ENCODE data around the gene ATP6V0B. TPM values are rescaled to one million over a fixed set of nuclear protein-coding genes. Genes with fewer than 3 reads are reported as not detected.

The ATP6V0B gene
- polyA plus RNA-seq, 2 of the 4 experiments (the other 2 are of a cell fraction), result 97.0 to 101 TPM

DNA sequence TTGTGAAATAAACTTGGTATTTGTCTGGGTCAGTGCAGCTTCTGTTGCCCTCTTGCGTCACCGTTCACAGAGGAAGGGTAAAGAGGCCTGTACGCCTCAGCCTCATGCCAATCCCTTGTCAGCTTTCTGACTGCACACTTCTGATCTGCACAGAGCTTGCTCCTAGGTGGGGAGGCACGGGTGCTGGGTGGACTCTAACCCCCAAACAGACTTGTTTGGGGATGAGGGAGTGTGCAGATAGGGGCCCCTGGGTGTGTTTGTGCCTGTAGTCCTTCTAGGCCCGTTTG is 3.4 kb downstream of the ATP6V0B start:
- no peak for ATAC-seq
- H3K4me1 ChIP-seq, result peaks cover 37% of the 10 kb centered on the region; the same call in 2 of the 3 replicates
- CTCF ChIA-PET, result interaction anchor here (1.3 to 1.8 kb wide), 5 partner anchors 12 to 215 kb away, joined by 3 to 7 read pairs (median 5); no protein-coding TSS in a partner anchor
- peak overlapping the region; percentile 95 for H3K4me3 ChIP-seq
- peak overlapping the region; percentile 84 to 100; a peak in 5 of 6 replicates for H3K27ac ChIP-seq
- FAIRE-seq, result no peak
- TF ChIP-seq, protein P1, sequence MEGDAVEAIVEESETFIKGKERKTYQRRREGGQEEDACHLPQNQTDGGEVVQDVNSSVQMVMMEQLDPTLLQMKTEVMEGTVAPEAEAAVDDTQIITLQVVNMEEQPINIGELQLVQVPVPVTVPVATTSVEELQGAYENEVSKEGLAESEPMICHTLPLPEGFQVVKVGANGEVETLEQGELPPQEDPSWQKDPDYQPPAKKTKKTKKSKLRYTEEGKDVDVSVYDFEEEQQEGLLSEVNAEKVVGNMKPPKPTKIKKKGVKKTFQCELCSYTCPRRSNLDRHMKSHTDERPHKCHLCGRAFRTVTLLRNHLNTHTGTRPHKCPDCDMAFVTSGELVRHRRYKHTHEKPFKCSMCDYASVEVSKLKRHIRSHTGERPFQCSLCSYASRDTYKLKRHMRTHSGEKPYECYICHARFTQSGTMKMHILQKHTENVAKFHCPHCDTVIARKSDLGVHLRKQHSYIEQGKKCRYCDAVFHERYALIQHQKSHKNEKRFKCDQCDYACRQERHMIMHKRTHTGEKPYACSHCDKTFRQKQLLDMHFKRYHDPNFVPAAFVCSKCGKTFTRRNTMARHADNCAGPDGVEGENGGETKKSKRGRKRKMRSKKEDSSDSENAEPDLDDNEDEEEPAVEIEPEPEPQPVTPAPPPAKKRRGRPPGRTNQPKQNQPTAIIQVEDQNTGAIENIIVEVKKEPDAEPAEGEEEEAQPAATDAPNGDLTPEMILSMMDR (IDR thresholded peaks at IDR 0.05), result no peak
- peak in 1 of 2 experiments; percentile 36; a peak in 1 of 4 replicates for TF ChIP-seq CEBPB (IDR thresholded peaks at IDR 0.05)
- TF ChIP-seq NPAS2 (CRISPR knock-in tag; IDR thresholded peaks at IDR 0.05; ENCODE audit: borderline replicate concordance), result no peak
- H3K9me3 ChIP-seq, result no peaks in the 10 kb centered on the region
- H3K4me2 ChIP-seq, result peak overlapping the region; percentile 91
- DNase-seq (ENCODE audit: low read depth in 1 of 2, low spot score in 1 of 2), result no peak
- POLR2A ChIA-PET, result no interaction called here
- WGBS (ENCODE audit: missing lambda C conversion rate), result 63% methylated on average over 5 of the region's 5 CpGs

DNA sequence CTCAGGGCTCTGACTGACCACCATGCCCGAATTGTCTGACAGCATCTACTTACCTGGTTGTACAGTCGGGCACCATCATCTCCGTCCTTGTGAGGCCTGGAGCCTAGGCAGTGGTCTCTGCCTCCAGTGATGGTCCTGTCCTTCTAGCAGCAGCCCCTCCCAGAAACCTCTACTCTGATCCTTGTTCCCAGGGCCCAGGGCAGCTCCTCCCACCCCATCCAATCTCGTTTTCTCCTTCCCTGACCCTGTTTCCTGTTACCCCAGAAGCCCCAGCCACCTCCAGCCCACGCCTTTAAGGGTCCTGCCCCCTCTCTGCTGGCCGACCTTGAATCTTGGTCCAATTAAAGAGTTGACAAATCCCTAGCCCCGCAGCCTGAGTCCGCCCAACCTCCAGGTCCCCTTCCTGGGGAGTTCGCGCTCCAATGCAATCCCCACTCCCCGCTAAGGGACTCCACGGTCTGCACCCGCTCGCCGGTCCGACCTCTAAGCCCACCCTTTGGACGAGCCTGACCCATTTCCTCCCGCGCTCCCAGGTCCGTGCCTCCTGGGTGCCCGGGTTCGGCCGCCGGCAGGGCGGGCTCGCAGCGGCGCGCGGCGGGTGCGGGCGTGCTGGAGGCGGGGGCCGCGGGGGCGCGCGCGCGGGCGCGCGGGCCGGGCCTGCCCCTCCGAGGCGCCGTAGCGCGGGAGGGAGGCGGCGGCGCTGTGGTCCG is 3.9 kb downstream of the ATP6V0B start, which contains the start of gene B4GALT2:
B4GALT2 (plus strand) TSS at position 660 of the 710 bp plus-strand sequence. CDS start 1,951 bp downstream, outside the sequence.
- ATAC-seq, result peak in 1 of 2 experiments; percentile 15; a peak in 2 of 6 replicates
- TF ChIP-seq POLR2A (IDR thresholded peaks at IDR 0.05; ENCODE audit: low read length) (peak; percentile 13; the same call in 1 of the 2 replicates), BHLHE40 (IDR thresholded peaks at IDR 0.05; ENCODE audit: low read depth, low read length) (no peak), CHD2 (IDR thresholded peaks at IDR 0.05; ENCODE audit: low read length, partially characterized antibody) (no peak), ZNF302 (CRISPR knock-in tag; IDR thresholded peaks at IDR 0.05) (no peak), HOXA7 (CRISPR knock-in tag; IDR thresholded peaks at IDR 0.05) (no peak), HEYL (CRISPR knock-in tag; IDR thresholded peaks at IDR 0.05) (no peak), EP300 (IDR thresholded peaks at IDR 0.05) (no peak), ZFP36 (IDR thresholded peaks at IDR 0.05; ENCODE audit: borderline replicate concordance, partially characterized antibody) (no peak), HMGXB4 (CRISPR knock-in tag; IDR thresholded peaks at IDR 0.05; ENCODE audit: borderline replicate concordance) (no peak), PBX3 (IDR thresholded peaks at IDR 0.05) (0 out of 2 replicates have a peak, but pooled peaks have one; percentile 6)
- TF ChIP-seq, protein P2, sequence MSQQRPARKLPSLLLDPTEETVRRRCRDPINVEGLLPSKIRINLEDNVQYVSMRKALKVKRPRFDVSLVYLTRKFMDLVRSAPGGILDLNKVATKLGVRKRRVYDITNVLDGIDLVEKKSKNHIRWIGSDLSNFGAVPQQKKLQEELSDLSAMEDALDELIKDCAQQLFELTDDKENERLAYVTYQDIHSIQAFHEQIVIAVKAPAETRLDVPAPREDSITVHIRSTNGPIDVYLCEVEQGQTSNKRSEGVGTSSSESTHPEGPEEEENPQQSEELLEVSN (IDR thresholded peaks at IDR 0.05; ENCODE audit: borderline replicate concordance, low read depth), result no peak
- no peak for FAIRE-seq
- H3K4me3 ChIP-seq, result peak within 1 kb of the TSS; percentile 95
- POLR2A ChIA-PET, result no interaction called here
- 13% methylated on average over 19 of the region's 54 CpGs for WGBS (ENCODE audit: missing lambda C conversion rate)
- H3K9me3 ChIP-seq, result no peaks in the 10 kb centered on the region
- CTCF ChIA-PET, result interaction anchor here (1.3 to 1.8 kb wide), 5 partner anchors 12 to 215 kb away, joined by 3 to 7 read pairs (median 5); no protein-coding TSS in a partner anchor
- H3K4me2 ChIP-seq, result peak within 1 kb of the TSS; percentile 91
- peak within 1 kb of the TSS; percentile 84 to 100 for H3K27ac ChIP-seq
- H3K4me1 ChIP-seq, result peaks cover 37% of the 10 kb centered on the region; the same call in 2 of the 3 replicates
- no peak for DNase-seq (ENCODE audit: low read depth in 1 of 2, low spot score in 1 of 2)

GRCh38 chr1:43979261-43979527 is 4.4 kb downstream of the ATP6V0B start:
- H3K4me2 ChIP-seq, result peak overlapping the region; percentile 91
- TF ChIP-seq CBX8 (IDR thresholded peaks at IDR 0.05), result no peak
- no peak for TF ChIP-seq CHD2 (IDR thresholded peaks at IDR 0.05; ENCODE audit: low read length, partially characterized antibody)
- no peak for TF ChIP-seq FOXS1 (CRISPR knock-in tag; IDR thresholded peaks at IDR 0.05)
- TF ChIP-seq RARB (CRISPR knock-in tag; IDR thresholded peaks at IDR 0.05), result no peak
- TF ChIP-seq CEBPB (IDR thresholded peaks at IDR 0.05), result no peak
- no peak for TF ChIP-seq SREBF2 (IDR thresholded peaks at IDR 0.05)
- H3K27ac ChIP-seq, result peak overlapping the region; percentile 84 to 100
- CTCF ChIA-PET, result no interaction called here
- H3K4me3 ChIP-seq, result peak overlapping the region; percentile 95
- no CpG with 5 or more reads among the region's 45 CpGs for WGBS (ENCODE audit: missing lambda C conversion rate)
- ATAC-seq (no peak), DNase-seq (ENCODE audit: low read depth in 1 of 2, low spot score in 1 of 2) (no peak), FAIRE-seq (no peak)
- peaks cover 34% of the 10 kb centered on the region; the same call in 2 of the 3 replicates for H3K4me1 ChIP-seq
- H3K9me3 ChIP-seq, result no peaks in the 10 kb centered on the region
- POLR2A ChIA-PET, result no interaction called here

Data from A549 (cell line).